Measurements from ENCODE around the gene TNPO3.

The TNPO3 gene

GRCh38 chr7:128937647-128938543, 117.0 kb downstream of the TNPO3 start, which contains the start of gene IRF5:
TSS of gene IRF5 (plus strand) at chr7:128937927. CDS start at chr7:128942082, 4,155 bp downstream.
- H3K4me3 ChIP-seq (ENCODE audit: low read length), result peak within 1 kb of the TSS; percentile 75
- H3K36me3 ChIP-seq (ENCODE audit: control insufficient read depth, insufficient read depth, low read length), result no peaks in the 10 kb centered on the region
- no peak within 1 kb of the TSS for H3K9ac ChIP-seq (ENCODE audit: low read length)
- H3K27ac ChIP-seq (ENCODE audit: low read depth, low read length), result no peak within 1 kb of the TSS
- H3K4me1 ChIP-seq (ENCODE audit: control insufficient read depth, insufficient read depth, low read length), result no peaks in the 10 kb centered on the region
- H3K27me3 ChIP-seq (ENCODE audit: control insufficient read depth, insufficient read depth, low read length), result peaks cover 2% of the 10 kb centered on the region

- Histone ChIP-seq H3K9ac (ENCODE audit: low read length) (no peak overlapping the region), H3K27ac (ENCODE audit: low read depth, low read length) (no peak overlapping the region), H3K36me3 (ENCODE audit: control insufficient read depth, insufficient read depth, low read length) (no peaks in the 10 kb centered on the region), H3K27me3 (ENCODE audit: control insufficient read depth, insufficient read depth, low read length) (peaks cover 2% of the 10 kb centered on the region), H3K4me3 (ENCODE audit: low read length) (peak overlapping the region; percentile 75), H3K4me1 (ENCODE audit: control insufficient read depth, insufficient read depth, low read length) (no peaks in the 10 kb centered on the region)
Measured at GRCh38 chr7:128937271-128937646, 117.7 kb downstream of the TNPO3 start.

- H3K36me3 ChIP-seq (ENCODE audit: control insufficient read depth, insufficient read depth, low read length), result no peaks in the 10 kb centered on the region
- H3K27ac ChIP-seq (ENCODE audit: low read depth, low read length), result no peak overlapping the region
- H3K27me3 ChIP-seq (ENCODE audit: control insufficient read depth, insufficient read depth, low read length), result peaks cover 2% of the 10 kb centered on the region
- H3K9ac ChIP-seq (ENCODE audit: low read length), result no peak overlapping the region
- no peaks in the 10 kb centered on the region for H3K4me1 ChIP-seq (ENCODE audit: control insufficient read depth, insufficient read depth, low read length)
- no peak overlapping the region for H3K4me3 ChIP-seq (ENCODE audit: low read length)
Measured at GRCh38 chr7:128936798-128937197, 118.1 kb downstream of the TNPO3 start.

GRCh38 chr7:128935342-128935730, 119.6 kb downstream of the TNPO3 start:
- Histone ChIP-seq H3K9ac (ENCODE audit: low read length) (no peak overlapping the region), H3K4me1 (ENCODE audit: control insufficient read depth, insufficient read depth, low read length) (no peaks in the 10 kb centered on the region), H3K4me3 (ENCODE audit: low read length) (no peak overlapping the region), H3K36me3 (ENCODE audit: control insufficient read depth, insufficient read depth, low read length) (no peaks in the 10 kb centered on the region), H3K27me3 (ENCODE audit: control insufficient read depth, insufficient read depth, low read length) (peaks cover 2% of the 10 kb centered on the region), H3K27ac (ENCODE audit: low read depth, low read length) (no peak overlapping the region)

GRCh38 chr7:128934361-128935341, 120.3 kb downstream of the TNPO3 start:
- Histone ChIP-seq H3K27me3 (ENCODE audit: control insufficient read depth, insufficient read depth, low read length) (peaks cover 2% of the 10 kb centered on the region), H3K27ac (ENCODE audit: low read depth, low read length) (no peak overlapping the region), H3K4me1 (ENCODE audit: control insufficient read depth, insufficient read depth, low read length) (no peaks in the 10 kb centered on the region), H3K4me3 (ENCODE audit: low read length) (no peak overlapping the region), H3K9ac (ENCODE audit: low read length) (no peak overlapping the region), H3K36me3 (ENCODE audit: control insufficient read depth, insufficient read depth, low read length) (no peaks in the 10 kb centered on the region)

GRCh38 chr7:128933180-128933891, 121.6 kb downstream of the TNPO3 start:
- H3K27ac ChIP-seq (ENCODE audit: low read depth, low read length), result no peak overlapping the region
- no peaks in the 10 kb centered on the region for H3K4me1 ChIP-seq (ENCODE audit: control insufficient read depth, insufficient read depth, low read length)
- H3K27me3 ChIP-seq (ENCODE audit: control insufficient read depth, insufficient read depth, low read length), result peaks cover 2% of the 10 kb centered on the region
- H3K36me3 ChIP-seq (ENCODE audit: control insufficient read depth, insufficient read depth, low read length), result no peaks in the 10 kb centered on the region
- H3K9ac ChIP-seq (ENCODE audit: low read length), result no peak overlapping the region
- no peak overlapping the region for H3K4me3 ChIP-seq (ENCODE audit: low read length)

- no peaks in the 10 kb centered on the region for H3K27me3 ChIP-seq (ENCODE audit: control insufficient read depth, insufficient read depth, low read length)
- no peak overlapping the region for H3K27ac ChIP-seq (ENCODE audit: low read depth, low read length)
- no peak overlapping the region for H3K9ac ChIP-seq (ENCODE audit: low read length)
- H3K4me1 ChIP-seq (ENCODE audit: control insufficient read depth, insufficient read depth, low read length), result no peaks in the 10 kb centered on the region
- H3K4me3 ChIP-seq (ENCODE audit: low read length), result no peak overlapping the region
- no peaks in the 10 kb centered on the region for H3K36me3 ChIP-seq (ENCODE audit: control insufficient read depth, insufficient read depth, low read length)
Measured at GRCh38 chr7:128932862-128933179, 122.1 kb downstream of the TNPO3 start.

- Histone ChIP-seq H3K27ac (ENCODE audit: low read depth, low read length) (no peak overlapping the region), H3K36me3 (ENCODE audit: control insufficient read depth, insufficient read depth, low read length) (no peaks in the 10 kb centered on the region), H3K27me3 (ENCODE audit: control insufficient read depth, insufficient read depth, low read length) (no peaks in the 10 kb centered on the region), H3K4me3 (ENCODE audit: low read length) (no peak overlapping the region), H3K4me1 (ENCODE audit: control insufficient read depth, insufficient read depth, low read length) (no peaks in the 10 kb centered on the region), H3K9ac (ENCODE audit: low read length) (no peak overlapping the region)
Measured at GRCh38 chr7:128931965-128932861, 122.7 kb downstream of the TNPO3 start.

GRCh38 chr7:128931190-128931798, 123.6 kb downstream of the TNPO3 start:
- Histone ChIP-seq H3K9ac (ENCODE audit: low read length) (no peak overlapping the region), H3K36me3 (ENCODE audit: control insufficient read depth, insufficient read depth, low read length) (no peaks in the 10 kb centered on the region), H3K27ac (ENCODE audit: low read depth, low read length) (no peak overlapping the region), H3K4me1 (ENCODE audit: control insufficient read depth, insufficient read depth, low read length) (no peaks in the 10 kb centered on the region), H3K27me3 (ENCODE audit: control insufficient read depth, insufficient read depth, low read length) (no peaks in the 10 kb centered on the region), H3K4me3 (ENCODE audit: low read length) (no peak overlapping the region)

GRCh38 chr7:128928882-128929788, 125.8 kb downstream of the TNPO3 start:
- Histone ChIP-seq H3K36me3 (ENCODE audit: control insufficient read depth, insufficient read depth, low read length) (no peaks in the 10 kb centered on the region), H3K27ac (ENCODE audit: low read depth, low read length) (no peak overlapping the region), H3K4me3 (ENCODE audit: low read length) (no peak overlapping the region), H3K27me3 (ENCODE audit: control insufficient read depth, insufficient read depth, low read length) (no peaks in the 10 kb centered on the region), H3K9ac (ENCODE audit: low read length) (no peak overlapping the region), H3K4me1 (ENCODE audit: control insufficient read depth, insufficient read depth, low read length) (no peaks in the 10 kb centered on the region)

Measured in rectal smooth muscle tissue (tissue), 1 donor.